OCI-LY1 (cell line): ENCODE results near the gene XKR8.

Source experiments
- H2AFZ ChIP-seq: fragments of 200-600 bp; sonication (generic), shearing (Covaris generic); 2 replicates; pipeline ENCODE4 v1.6.0; 2014; ENCODE audit warnings: antibody characterized with exemption, mild to moderate bottlenecking, low read length
- H3F3A ChIP-seq: fragments of 200-600 bp; sonication (generic), shearing (Covaris generic); 2 replicates; pipeline ENCODE4 v1.6.0; 2014; ENCODE audit warnings: mild to moderate bottlenecking, antibody characterized with exemption, low read length, moderate library complexity; ENCODE audit not compliant: insufficient read depth
- H3K27ac ChIP-seq: fragments of 200-600 bp; sonication (generic); 2 replicates; pipeline ENCODE4 v1.5.1; 2014; ENCODE audit warnings: low read length, mixed run types, mild to moderate bottlenecking, low read depth; ENCODE audit not compliant: poor library complexity, severe bottlenecking
- H3K27me3 ChIP-seq: fragments of 200-600 bp; sonication (generic); 2 replicates; pipeline ENCODE4 v1.6.0; 2014; ENCODE audit warnings: antibody characterized with exemption, mild to moderate bottlenecking, low read length, moderate library complexity; ENCODE audit not compliant: insufficient read depth
- H3K36me3 ChIP-seq: fragments of 200-600 bp; sonication (generic); 2 replicates; pipeline ENCODE4 v1.6.1; 2014; ENCODE audit warnings: mild to moderate bottlenecking, antibody characterized with exemption, low read length, moderate library complexity, mixed read lengths; ENCODE audit not compliant: insufficient read depth
- H3K4me1 ChIP-seq: fragments of 200-600 bp; sonication (generic); 2 replicates; pipeline ENCODE4 v1.5.1; 2014; ENCODE audit warnings: mild to moderate bottlenecking, low read length, moderate library complexity; ENCODE audit not compliant: insufficient read depth, severe bottlenecking
- H3K4me2 ChIP-seq: fragments of 200-600 bp; sonication (generic), shearing (Covaris generic); 2 replicates; pipeline ENCODE4 v1.6.1; 2014; ENCODE audit warnings: low read length
- H3K4me3 ChIP-seq: fragments of 200-600 bp; sonication (generic); 2 replicates; pipeline ENCODE4 v1.5.1; 2014; ENCODE audit warnings: low read length, low read depth, mild to moderate bottlenecking, mixed read lengths; ENCODE audit not compliant: poor library complexity, severe bottlenecking
- H3K79me2 ChIP-seq: fragments of 200-600 bp; shearing (Covaris generic); 2 replicates; pipeline ENCODE4 v1.6.1; 2016; ENCODE audit warnings: mixed run types, low read length, mixed read lengths; ENCODE audit not compliant: insufficient read depth
- H3K9ac ChIP-seq: fragments of 200-600 bp; sonication (generic), shearing (Covaris generic); 2 replicates; pipeline ENCODE4 v1.6.1; 2014; ENCODE audit warnings: mild to moderate bottlenecking, low read length, mixed read lengths
- H3K9me2 ChIP-seq: fragments of 200-600 bp; sonication (generic), shearing (Covaris generic); 2 replicates; pipeline ENCODE4 v1.6.1; 2014; ENCODE audit warnings: low read depth, mild to moderate bottlenecking, low read length, mixed read lengths
- H3K9me3 ChIP-seq: fragments of 200-600 bp; shearing (Covaris generic); 2 replicates; pipeline ENCODE4 v1.6.1; 2014; ENCODE audit warnings: low read length, mixed read lengths
- H4K20me1 ChIP-seq: fragments of 200-600 bp; sonication (generic), shearing (Covaris generic); 2 replicates; pipeline ENCODE4 v1.6.0; 2016; ENCODE audit warnings: mild to moderate bottlenecking, low read length; ENCODE audit not compliant: insufficient read depth
- CTCF ChIP-seq: fragments of 200-600 bp; sonication (generic), shearing (Covaris generic); IDR thresholded peaks from 2 replicates; pipeline ENCODE4 v1.5.1; 2017; ENCODE audit warnings: mild to moderate bottlenecking, antibody characterized with exemption, low read length, moderate library complexity, mixed read lengths
- EZH2 ChIP-seq: fragments of 200-600 bp; sonication (generic), shearing (Covaris generic); IDR thresholded peaks from 2 replicates; pipeline ENCODE4 v1.8.0; 2017; ENCODE audit warnings: borderline replicate concordance, mixed run types, mild to moderate bottlenecking, antibody characterized with exemption, low read length, moderate library complexity, mixed read lengths

The XKR8 gene

GRCh38 chr1:27952147-27952546, 7.6 kb upstream of the XKR8 start:
- Histone ChIP-seq H4K20me1 (no peaks in the 10 kb centered on the region), H3K4me2 (no peak overlapping the region), H3K27me3 (no peaks in the 10 kb centered on the region), H3K36me3 (no peaks in the 10 kb centered on the region), H3K4me3 (no peak overlapping the region), H3K9me2 (no peaks in the 10 kb centered on the region), H3F3A (no peaks in the 10 kb centered on the region), H3K79me2 (no peaks in the 10 kb centered on the region), H2AFZ (no peak overlapping the region), H3K9ac (no peak overlapping the region), H3K9me3 (no peaks in the 10 kb centered on the region), H3K4me1 (no peaks in the 10 kb centered on the region), H3K27ac (no peak overlapping the region)
- TF ChIP-seq EZH2 (no peak), CTCF (no peak)

GRCh38 chr1:27954186-27954585, 5.6 kb upstream of the XKR8 start:
- Histone ChIP-seq H4K20me1 (no peaks in the 10 kb centered on the region), H2AFZ (no peak overlapping the region), H3K79me2 (no peaks in the 10 kb centered on the region), H3K27ac (no peak overlapping the region), H3K36me3 (no peaks in the 10 kb centered on the region), H3K9me3 (no peaks in the 10 kb centered on the region), H3F3A (no peaks in the 10 kb centered on the region), H3K4me2 (no peak overlapping the region), H3K4me3 (no peak overlapping the region), H3K4me1 (peaks cover 3% of the 10 kb centered on the region), H3K27me3 (no peaks in the 10 kb centered on the region), H3K9ac (no peak overlapping the region), H3K9me2 (no peaks in the 10 kb centered on the region)
- TF ChIP-seq CTCF (no peak), EZH2 (no peak)

GRCh38 chr1:27955076-27955475, 4.7 kb upstream of the XKR8 start:
- no peaks in the 10 kb centered on the region for H3F3A ChIP-seq
- no peaks in the 10 kb centered on the region for H3K9me2 ChIP-seq
- no peaks in the 10 kb centered on the region for H3K9me3 ChIP-seq
- H3K79me2 ChIP-seq, result no peaks in the 10 kb centered on the region
- H3K27ac ChIP-seq, result no peak overlapping the region
- H3K4me2 ChIP-seq, result no peak overlapping the region
- H3K36me3 ChIP-seq, result no peaks in the 10 kb centered on the region
- no peak overlapping the region for H3K4me3 ChIP-seq
- no peak overlapping the region for H2AFZ ChIP-seq
- no peak for TF ChIP-seq CTCF
- TF ChIP-seq EZH2, result no peak
- H3K27me3 ChIP-seq, result no peaks in the 10 kb centered on the region
- H3K9ac ChIP-seq, result no peak overlapping the region
- H4K20me1 ChIP-seq, result no peaks in the 10 kb centered on the region
- H3K4me1 ChIP-seq, result peaks cover 8% of the 10 kb centered on the region
